Calu3 (cell line): ENCODE data around the gene HNF4A. TPM values are rescaled to one million over a fixed set of nuclear protein-coding genes. Genes with fewer than 3 reads are reported as not detected.

Experiments used
- BruUV-seq: library from RNA; stranded (reverse); fragments of 400-500 nt; replicated peaks from 2 replicates; lab custom pipeline; 2021; lab: Mats Ljungman, UMichigan
- CTCF ChIA-PET: fragments of 300-600 bp; sonication (Branson Sonifier 250); formaldehyde crosslinking; loops from one replicate; lab custom pipeline; 2022; ENCODE audit warnings: antibody characterized with exemption; lab: Charles Lee
- DNase-seq: peaks from one replicate; pipeline ENCODE4 v3.0.0; 2022
- H3K27ac Mint-ChIP-seq: one replicate; pipeline ENCODE4 v1.8.0; 2022; ENCODE audit warnings: mixed read lengths; ENCODE audit not compliant: unreplicated experiment
- H3K27me3 Mint-ChIP-seq: one replicate; pipeline ENCODE4 v1.8.0; 2022; ENCODE audit warnings: mixed read lengths; ENCODE audit not compliant: unreplicated experiment
- H3K36me3 Mint-ChIP-seq: one replicate; pipeline ENCODE4 v1.8.0; 2022; ENCODE audit warnings: mild to moderate bottlenecking, moderate library complexity, mixed read lengths; ENCODE audit not compliant: insufficient read depth, unreplicated experiment
- H3K4me1 Mint-ChIP-seq: one replicate; pipeline ENCODE4 v1.8.0; 2022; ENCODE audit warnings: mild to moderate bottlenecking, low read depth, mixed read lengths; ENCODE audit not compliant: unreplicated experiment
- H3K4me3 Mint-ChIP-seq: one replicate; pipeline ENCODE4 v1.8.0; 2022; ENCODE audit warnings: mild to moderate bottlenecking, low read depth, moderate library complexity, mixed read lengths; ENCODE audit not compliant: unreplicated experiment
- H3K9me3 Mint-ChIP-seq: one replicate; pipeline ENCODE4 v1.8.0; 2022; ENCODE audit warnings: low read depth, mixed read lengths; ENCODE audit not compliant: unreplicated experiment
- CTCF ChIP-seq: fragments of 200-600 bp; IDR thresholded peaks from one replicate; pipeline ENCODE4 v1.8.0; 2022; ENCODE audit warnings: antibody characterized with exemption; ENCODE audit not compliant: unreplicated experiment
- intact Hi-C: fragments of 100-400 bp; cut with micrococcal nuclease; formaldehyde crosslinking; loops from one replicate; pipeline ENCODE4 v1.10.0; 2022; ENCODE audit not compliant: unreplicated experiment
- total RNA-seq: library from RNA; stranded (reverse); gene quantifications from 2 replicates; pipeline ENCODE4 v1.2.3, GENCODE V29; 2022

Gene HNF4A
- total RNA-seq, 1 experiment from 2014 or later: 27.7 TPM

- BruUV-seq: no TSS peak
- CTCF ChIA-PET: interaction anchor here (0.6 to 1.0 kb wide), 2 partner anchors 8 to 10 kb away, joined by 3 to 7 read pairs; no protein-coding TSS in a partner anchor
- Mint-ChIP-seq H3K4me1 (peaks cover 26% of the 10 kb centered on the region), H3K9me3 (no peaks in the 10 kb centered on the region), H3K36me3 (peaks cover 18% of the 10 kb centered on the region), H3K27me3 (no peaks in the 10 kb centered on the region), H3K4me3 (no peak overlapping the region), H3K27ac (no peak overlapping the region)
- no peak for TF ChIP-seq CTCF
- intact Hi-C loops: no loop called here
- no peak for DNase-seq
These were observed 4.7 kb downstream of the HNF4A start for GRCh38 chr20:44360221-44360620.

- no peak for DNase-seq
- CTCF ChIA-PET: interaction anchor here (0.6 to 1.0 kb wide), 3 partner anchors 9 to 32 kb away, joined by 3 to 7 read pairs (median 3); no protein-coding TSS in a partner anchor
- Mint-ChIP-seq H3K9me3 (no peaks in the 10 kb centered on the region), H3K27me3 (no peaks in the 10 kb centered on the region), H3K36me3 (peaks cover 10% of the 10 kb centered on the region), H3K4me3 (no peak overlapping the region), H3K4me1 (peaks cover 18% of the 10 kb centered on the region), H3K27ac (no peak overlapping the region)
- intact Hi-C loops: no loop called here
- no TSS peak for BruUV-seq
- TF ChIP-seq CTCF: no peak
These were observed 5.5 kb downstream of the HNF4A start for GRCh38 chr20:44361021-44361420.

GRCh38 chr20:44362466-44362940 lies 7.0 kb downstream of the HNF4A start:
- no peak overlapping the region for H3K27ac Mint-ChIP-seq
- no peak overlapping the region for H3K4me3 Mint-ChIP-seq
- no peaks in the 10 kb centered on the region for H3K36me3 Mint-ChIP-seq
- TF ChIP-seq CTCF: no peak
- BruUV-seq: no TSS peak
- intact Hi-C loops: no loop called here
- CTCF ChIA-PET: no interaction called here
- no peaks in the 10 kb centered on the region for H3K9me3 Mint-ChIP-seq
- peaks cover 3% of the 10 kb centered on the region for H3K4me1 Mint-ChIP-seq
- H3K27me3 Mint-ChIP-seq: no peaks in the 10 kb centered on the region
- no peak for DNase-seq

GRCh38 chr20:44364068-44364467 lies 8.6 kb downstream of the HNF4A start:
- CTCF ChIA-PET: no interaction called here
- BruUV-seq: no TSS peak

More at GRCh38 chr20:44364068-44364467, 8.6 kb downstream of the HNF4A start:
- no peaks in the 10 kb centered on the region for H3K4me1 Mint-ChIP-seq
- H3K9me3 Mint-ChIP-seq: no peaks in the 10 kb centered on the region
- TF ChIP-seq CTCF: no peak
- no peaks in the 10 kb centered on the region for H3K36me3 Mint-ChIP-seq
- intact Hi-C loops: no loop called here
- DNase-seq: no peak
- no peak overlapping the region for H3K27ac Mint-ChIP-seq
- H3K4me3 Mint-ChIP-seq: no peak overlapping the region
- H3K27me3 Mint-ChIP-seq: no peaks in the 10 kb centered on the region
